ENCODE measurements around the gene SAMD3. TPM values are rescaled to one million over a fixed set of nuclear protein-coding genes. Genes with fewer than 3 reads are reported as not detected.
"Not testable (repeated sequence)": the region's sequence is repeated elsewhere in the genome, so short reads cannot be mapped to it uniquely, and the experiment has no call there.

Gene SAMD3
- total RNA-seq, 2 experiments from 2014 or later, result not detected

DNA sequence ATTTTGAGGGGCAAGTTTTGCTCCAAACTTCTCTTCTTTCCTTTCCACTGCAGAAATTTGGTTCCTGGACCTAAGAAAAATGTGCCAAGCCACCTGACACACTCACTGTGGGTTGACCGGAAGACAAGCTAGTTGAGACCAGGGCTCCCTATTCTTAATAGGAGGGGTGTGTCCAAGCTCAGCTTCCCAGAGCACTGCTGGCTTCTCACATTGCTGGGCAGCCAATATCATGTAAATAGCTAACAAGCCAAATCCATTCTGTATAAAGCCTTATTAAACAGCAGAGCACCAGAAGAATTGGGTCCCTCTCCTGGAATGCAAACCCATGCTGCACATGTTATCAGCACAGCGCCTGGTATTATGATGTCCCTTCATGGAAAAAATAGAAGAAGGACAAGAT is 17.0 kb upstream of the SAMD3 start:
- Histone ChIP-seq H3K9me3 (ENCODE audit: low read length) (no peaks in the 10 kb centered on the region), H3K4me2 (ENCODE audit: low read length) (no peak overlapping the region), H3K36me3 (ENCODE audit: insufficient read depth, low read length) (no peaks in the 10 kb centered on the region), H3K27ac (ENCODE audit: low read depth, low read length, poor library complexity, severe bottlenecking) (no peak overlapping the region), H2AFZ (ENCODE audit: low read length) (no peak overlapping the region), H4K20me1 (ENCODE audit: insufficient read depth, low read length) (no peaks in the 10 kb centered on the region), H3K4me3 (ENCODE audit: low read depth, low read length, poor library complexity, severe bottlenecking) (no peak overlapping the region), H3K79me2 (ENCODE audit: insufficient read depth, low read depth, low read length) (no peaks in the 10 kb centered on the region), H3K4me1 (ENCODE audit: insufficient read depth, low read length, poor library complexity, severe bottlenecking) (no peaks in the 10 kb centered on the region), H3K9me2 (ENCODE audit: insufficient read depth, low read length) (no peaks in the 10 kb centered on the region)
- ChIA-PET POLR2A (no interaction called here), CTCF (ENCODE audit: unreplicated experiment) (no interaction called here)
- DNase-seq (ENCODE audit: low spot score), result no peak
- no TSS peak for BruUV-seq (replicated peaks)
- intact Hi-C loops (cut with micrococcal nuclease; ENCODE audit: unreplicated experiment), result no loop called here
- TF ChIP-seq EZH2phosphoT487 (IDR thresholded peaks at IDR 0.05; ENCODE audit: borderline replicate concordance, low read depth, low read length), result no peak
- TF ChIP-seq, protein P1, sequence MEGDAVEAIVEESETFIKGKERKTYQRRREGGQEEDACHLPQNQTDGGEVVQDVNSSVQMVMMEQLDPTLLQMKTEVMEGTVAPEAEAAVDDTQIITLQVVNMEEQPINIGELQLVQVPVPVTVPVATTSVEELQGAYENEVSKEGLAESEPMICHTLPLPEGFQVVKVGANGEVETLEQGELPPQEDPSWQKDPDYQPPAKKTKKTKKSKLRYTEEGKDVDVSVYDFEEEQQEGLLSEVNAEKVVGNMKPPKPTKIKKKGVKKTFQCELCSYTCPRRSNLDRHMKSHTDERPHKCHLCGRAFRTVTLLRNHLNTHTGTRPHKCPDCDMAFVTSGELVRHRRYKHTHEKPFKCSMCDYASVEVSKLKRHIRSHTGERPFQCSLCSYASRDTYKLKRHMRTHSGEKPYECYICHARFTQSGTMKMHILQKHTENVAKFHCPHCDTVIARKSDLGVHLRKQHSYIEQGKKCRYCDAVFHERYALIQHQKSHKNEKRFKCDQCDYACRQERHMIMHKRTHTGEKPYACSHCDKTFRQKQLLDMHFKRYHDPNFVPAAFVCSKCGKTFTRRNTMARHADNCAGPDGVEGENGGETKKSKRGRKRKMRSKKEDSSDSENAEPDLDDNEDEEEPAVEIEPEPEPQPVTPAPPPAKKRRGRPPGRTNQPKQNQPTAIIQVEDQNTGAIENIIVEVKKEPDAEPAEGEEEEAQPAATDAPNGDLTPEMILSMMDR (conservative IDR thresholded peaks at IDR 0.05; ENCODE audit: low read length), result no peak

DNA sequence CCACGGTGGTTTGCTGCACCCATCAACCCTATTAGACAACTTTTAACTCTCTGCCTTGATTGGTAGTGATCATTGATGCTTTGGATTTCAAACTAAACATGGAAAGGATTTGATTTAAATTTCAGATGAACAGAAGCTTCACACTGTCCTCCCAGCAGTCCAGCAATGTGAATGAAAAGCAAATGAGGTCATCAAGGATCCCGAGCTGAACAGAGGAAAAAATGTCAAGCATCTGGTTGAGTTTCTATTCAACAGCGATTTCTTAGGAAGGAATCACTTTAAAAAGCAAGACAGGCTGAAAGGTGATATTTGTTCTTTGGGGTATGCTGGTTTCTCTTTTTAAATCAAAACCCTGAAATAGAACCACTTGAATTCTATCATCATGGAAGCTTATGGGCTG is 10.6 kb upstream of the SAMD3 start:
- ChIA-PET POLR2A (no interaction called here), CTCF (ENCODE audit: unreplicated experiment) (no interaction called here)
- Histone ChIP-seq H4K20me1 (ENCODE audit: insufficient read depth, low read length) (no peaks in the 10 kb centered on the region), H3K36me3 (ENCODE audit: insufficient read depth, low read length) (no peaks in the 10 kb centered on the region), H3K79me2 (ENCODE audit: insufficient read depth, low read depth, low read length) (no peaks in the 10 kb centered on the region), H3K9me2 (ENCODE audit: insufficient read depth, low read length) (no peaks in the 10 kb centered on the region), H3K27ac (ENCODE audit: low read depth, low read length, poor library complexity, severe bottlenecking) (no peak overlapping the region), H3K4me1 (ENCODE audit: insufficient read depth, low read length, poor library complexity, severe bottlenecking) (no peaks in the 10 kb centered on the region), H3K9me3 (ENCODE audit: low read length) (no peaks in the 10 kb centered on the region), H2AFZ (ENCODE audit: low read length) (no peak overlapping the region), H3K4me3 (ENCODE audit: low read depth, low read length, poor library complexity, severe bottlenecking) (no peak overlapping the region), H3K4me2 (ENCODE audit: low read length) (no peak overlapping the region)
- no peak for DNase-seq (ENCODE audit: low spot score)
- BruUV-seq (replicated peaks), result no TSS peak
- TF ChIP-seq, protein P1 (conservative IDR thresholded peaks at IDR 0.05; ENCODE audit: low read length), result no peak
- TF ChIP-seq EZH2phosphoT487 (IDR thresholded peaks at IDR 0.05; ENCODE audit: borderline replicate concordance, low read depth, low read length), result no peak
- intact Hi-C loops (cut with micrococcal nuclease; ENCODE audit: unreplicated experiment), result no loop called here

DNA sequence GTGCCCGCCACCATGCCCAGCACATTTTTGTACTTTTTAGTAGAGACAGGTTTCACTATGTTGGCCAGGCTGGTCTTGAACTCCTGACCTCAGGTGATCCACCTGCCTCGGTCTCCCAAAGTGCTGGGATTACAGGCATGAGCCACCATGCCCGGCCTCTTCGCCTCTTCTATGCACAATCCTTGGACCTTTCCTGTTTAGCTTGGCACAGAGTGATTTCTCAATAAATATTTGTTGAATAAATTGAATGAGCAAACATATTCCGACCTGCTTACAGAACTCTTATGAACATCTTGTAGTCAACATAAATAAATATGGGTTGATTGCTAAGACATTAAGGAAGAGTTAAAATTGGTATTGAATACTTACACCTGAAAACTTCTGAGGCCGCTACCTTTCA is 7.8 kb upstream of the SAMD3 start:
- BruUV-seq (replicated peaks); CTCF ChIA-PET (ENCODE audit: unreplicated experiment); intact Hi-C loops (cut with micrococcal nuclease; ENCODE audit: unreplicated experiment); H2AFZ ChIP-seq (ENCODE audit: low read length); H3K9me3 ChIP-seq (ENCODE audit: low read length); H3K4me1 ChIP-seq (ENCODE audit: insufficient read depth, low read length, poor library complexity, severe bottlenecking); DNase-seq (ENCODE audit: low spot score); H3K36me3 ChIP-seq (ENCODE audit: insufficient read depth, low read length); H3K27ac ChIP-seq (ENCODE audit: low read depth, low read length, poor library complexity, severe bottlenecking); H3K4me3 ChIP-seq (ENCODE audit: low read depth, low read length, poor library complexity, severe bottlenecking); H3K9me2 ChIP-seq (ENCODE audit: insufficient read depth, low read length); H4K20me1 ChIP-seq (ENCODE audit: insufficient read depth, low read length); H3K79me2 ChIP-seq (ENCODE audit: insufficient read depth, low read depth, low read length); H3K4me2 ChIP-seq (ENCODE audit: low read length): not testable (repeated sequence)
- POLR2A ChIA-PET, result interaction anchor here (0.5 kb wide), 1 partner anchor 582 kb away, joined by 3 read pairs; no protein-coding TSS in a partner anchor

All from OCI-LY7 (cell line).